ENCODE data around the gene HSD11B1L. TPM values are rescaled to one million over a fixed set of nuclear protein-coding genes. Genes with fewer than 3 reads are reported as not detected.

HSD11B1L gene
- total RNA-seq, 1 experiment from 2014 or later, result 10.9 TPM

- Histone ChIP-seq H3K79me2 (ENCODE audit: low read length) (peaks cover 60% of the 10 kb centered on the region), H3K4me2 (ENCODE audit: low read length) (no peak overlapping the region), H3K9me2 (replicated peaks; ENCODE audit: low read length) (no peaks in the 10 kb centered on the region), H3K27me3 (ENCODE audit: low read length) (no peaks in the 10 kb centered on the region), H3F3A (ENCODE audit: low read length, unreplicated experiment) (no peaks in the 10 kb centered on the region), H3K4me3 (ENCODE audit: low read length) (no peak overlapping the region), H3K36me3 (ENCODE audit: low read depth, low read length) (peaks cover 89% of the 10 kb centered on the region), H3K27ac (ENCODE audit: low read length) (no peak overlapping the region), H4K20me1 (ENCODE audit: low read length) (peaks cover 42% of the 10 kb centered on the region), H3K9ac (ENCODE audit: low read length) (no peak overlapping the region), H3K4me1 (ENCODE audit: insufficient read depth, low read length) (no peaks in the 10 kb centered on the region), H3K9me3 (ENCODE audit: low read length) (no peaks in the 10 kb centered on the region), H2AFZ (ENCODE audit: low read length) (no peak overlapping the region)
- ChIA-PET POLR2A (ENCODE audit: unreplicated experiment) (no interaction called here), CTCF (no interaction called here)
- DNase-seq (no peak), ATAC-seq (no peak)
- TF ChIP-seq EZH2phosphoT487 (IDR thresholded peaks at IDR 0.05; ENCODE audit: borderline replicate concordance, low read length) (no peak), CTCF (conservative IDR thresholded peaks at IDR 0.05; ENCODE audit: low read depth, low read length) (no peak), EZH2 (IDR thresholded peaks at IDR 0.05; ENCODE audit: low read length, unreplicated experiment) (no peak)
- intact Hi-C loops (cut with micrococcal nuclease), result no loop called here
- BruUV-seq (replicated peaks), result no TSS peak
Measured at GRCh38 chr19:5646703-5647102, 34.1 kb upstream of the HSD11B1L start.

GRCh38 chr19:5648464-5648863 lies 32.4 kb upstream of the HSD11B1L start:
- Histone ChIP-seq H3K4me1 (ENCODE audit: insufficient read depth, low read length) (no peaks in the 10 kb centered on the region), H3K9ac (ENCODE audit: low read length) (no peak overlapping the region), H3K27me3 (ENCODE audit: low read length) (no peaks in the 10 kb centered on the region), H3K36me3 (ENCODE audit: low read depth, low read length) (peaks cover 89% of the 10 kb centered on the region), H2AFZ (ENCODE audit: low read length) (no peak overlapping the region), H3K9me2 (replicated peaks; ENCODE audit: low read length) (no peaks in the 10 kb centered on the region), H3K4me2 (ENCODE audit: low read length) (no peak overlapping the region), H3F3A (ENCODE audit: low read length, unreplicated experiment) (no peaks in the 10 kb centered on the region), H3K27ac (ENCODE audit: low read length) (no peak overlapping the region), H3K79me2 (ENCODE audit: low read length) (peaks cover 42% of the 10 kb centered on the region), H3K9me3 (ENCODE audit: low read length) (no peaks in the 10 kb centered on the region), H4K20me1 (ENCODE audit: low read length) (peaks cover 27% of the 10 kb centered on the region), H3K4me3 (ENCODE audit: low read length) (no peak overlapping the region)
- CTCF ChIA-PET, result no interaction called here
- ATAC-seq, result no peak
- no peak for DNase-seq
- BruUV-seq (replicated peaks), result no TSS peak
- intact Hi-C loops (cut with micrococcal nuclease), result no loop called here
- POLR2A ChIA-PET (ENCODE audit: unreplicated experiment), result no interaction called here
- TF ChIP-seq EZH2phosphoT487 (IDR thresholded peaks at IDR 0.05; ENCODE audit: borderline replicate concordance, low read length) (no peak), EZH2 (IDR thresholded peaks at IDR 0.05; ENCODE audit: low read length, unreplicated experiment) (no peak), CTCF (conservative IDR thresholded peaks at IDR 0.05; ENCODE audit: low read depth, low read length) (no peak)

- H3K9ac ChIP-seq (ENCODE audit: low read length), result no peak overlapping the region
- H2AFZ ChIP-seq (ENCODE audit: low read length), result no peak overlapping the region
- no peak overlapping the region for H3K4me2 ChIP-seq (ENCODE audit: low read length)
- BruUV-seq (replicated peaks), result no TSS peak
- ChIA-PET POLR2A (ENCODE audit: unreplicated experiment) (no interaction called here), CTCF (no interaction called here)
- TF ChIP-seq EZH2phosphoT487 (IDR thresholded peaks at IDR 0.05; ENCODE audit: borderline replicate concordance, low read length), result no peak
- peak; percentile 19; the same call in 1 of the 2 replicates for TF ChIP-seq CTCF (conservative IDR thresholded peaks at IDR 0.05; ENCODE audit: low read depth, low read length)
- no peak overlapping the region for H3K4me3 ChIP-seq (ENCODE audit: low read length)
- H3K9me2 ChIP-seq (replicated peaks; ENCODE audit: low read length), result no peaks in the 10 kb centered on the region
- H3K27ac ChIP-seq (ENCODE audit: low read length), result no peak overlapping the region
- H3K36me3 ChIP-seq (ENCODE audit: low read depth, low read length), result peaks cover 81% of the 10 kb centered on the region
- H3K27me3 ChIP-seq (ENCODE audit: low read length), result no peaks in the 10 kb centered on the region
- H3K9me3 ChIP-seq (ENCODE audit: low read length), result no peaks in the 10 kb centered on the region
- peaks cover 14% of the 10 kb centered on the region for H3K79me2 ChIP-seq (ENCODE audit: low read length)
- ATAC-seq, result no peak
- no peaks in the 10 kb centered on the region for H3F3A ChIP-seq (ENCODE audit: low read length, unreplicated experiment)
- intact Hi-C loops (cut with micrococcal nuclease), result no loop called here
- DNase-seq, result no peak
- H3K4me1 ChIP-seq (ENCODE audit: insufficient read depth, low read length), result no peaks in the 10 kb centered on the region
- peaks cover 7% of the 10 kb centered on the region; the same call in 1 of the 2 replicates for H4K20me1 ChIP-seq (ENCODE audit: low read length)
Measured at GRCh38 chr19:5651361-5651760, 29.5 kb upstream of the HSD11B1L start.
